HepG2 (cell line): ENCODE measurements around the gene USP15. TPM values are rescaled to one million over a fixed set of nuclear protein-coding genes. Genes with fewer than 3 reads are reported as not detected.

Experiments used
- CAMTA2 ChIP-seq: sonication (generic); formaldehyde crosslinking; IDR thresholded peaks from 2 replicates; pipeline ENCODE4 v1.4.0; 2020; ENCODE audit warnings: mild to moderate bottlenecking, missing genetic modification reagents, borderline replicate concordance
- CENPX ChIP-seq: sonication (generic); formaldehyde crosslinking; IDR thresholded peaks from 2 replicates; pipeline ENCODE4 v1.9.0; 2021; ENCODE audit warnings: mild to moderate bottlenecking, missing genetic modification reagents, moderate library complexity
- HMG20B ChIP-seq: conservative IDR thresholded peaks from 2 replicates; pipeline ENCODE4 v1.6.1; 2016; ENCODE audit warnings: missing genetic modification reagents, missing compliant biosample characterization
- KAT7 ChIP-seq: IDR thresholded peaks from 2 replicates; pipeline ENCODE4 v1.6.1; 2018; ENCODE audit warnings: borderline replicate concordance, missing compliant biosample characterization
- POLR2G ChIP-seq: fragments of 200-400 bp; formaldehyde crosslinking; IDR thresholded peaks from 2 replicates; pipeline ENCODE4 v1.6.1; 2018; ENCODE audit warnings: mild to moderate bottlenecking, low read depth, low read length, moderate library complexity
- SNAPC4 ChIP-seq: sonication (generic); formaldehyde crosslinking; IDR thresholded peaks from 2 replicates; pipeline ENCODE4 v1.4.0; 2020; ENCODE audit warnings: mild to moderate bottlenecking, missing genetic modification reagents
- SP2 ChIP-seq: sonication (generic); formaldehyde crosslinking; IDR thresholded peaks from 2 replicates; pipeline ENCODE4 v1.5.1; 2020; ENCODE audit warnings: mild to moderate bottlenecking, missing genetic modification reagents
- TAF1 ChIP-seq: sonication (generic); formaldehyde crosslinking; IDR thresholded peaks from 2 replicates; pipeline ENCODE4 v1.4.0; 2020; ENCODE audit warnings: missing genetic modification reagents
- TCF7L2 ChIP-seq: IDR thresholded peaks from 2 replicates; pipeline ENCODE4 v1.6.1; 2011; ENCODE audit warnings: mild to moderate bottlenecking, low read depth, low read length, moderate library complexity
- THAP7 ChIP-seq: sonication (generic); formaldehyde crosslinking; IDR thresholded peaks from 2 replicates; pipeline ENCODE4 v1.8.1; 2023; ENCODE audit warnings: mild to moderate bottlenecking, missing genetic modification reagents
- ZNF224 ChIP-seq: sonication (generic); formaldehyde crosslinking; IDR thresholded peaks from 2 replicates; pipeline ENCODE4 v1.5.0; 2020; ENCODE audit warnings: mild to moderate bottlenecking, missing genetic modification reagents
- ZNF331 ChIP-seq: sonication (generic); formaldehyde crosslinking; IDR thresholded peaks from 2 replicates; pipeline ENCODE4 v1.4.0; 2020; ENCODE audit warnings: missing genetic modification reagents
- ZNF367 ChIP-seq: sonication (generic); formaldehyde crosslinking; IDR thresholded peaks from 2 replicates; pipeline ENCODE4 v1.4.0; 2020; ENCODE audit warnings: missing genetic modification reagents, borderline replicate concordance
- ZNF431 ChIP-seq: sonication (generic); formaldehyde crosslinking; IDR thresholded peaks from 2 replicates; pipeline ENCODE4 v1.9.0; 2022; ENCODE audit warnings: missing genetic modification reagents, low read depth, mild to moderate bottlenecking, borderline replicate concordance
- ZNF432 ChIP-seq: sonication (generic); formaldehyde crosslinking; IDR thresholded peaks from 2 replicates; pipeline ENCODE4 v1.5.0; 2020; ENCODE audit warnings: missing genetic modification reagents, mild to moderate bottlenecking, borderline replicate concordance
- ZNF788 ChIP-seq: sonication (generic); formaldehyde crosslinking; IDR thresholded peaks from 2 replicates; pipeline ENCODE4 v1.5.0; 2020; ENCODE audit warnings: mild to moderate bottlenecking, missing genetic modification reagents, borderline replicate concordance
- polyA plus RNA-seq, 8 experiments: library from polyadenylated mRNA; depleted of rRNA in 3 of 8; stranded (reverse) in 7 of 8; unstranded in 1 of 8; fragments of >200 nt; fragmentation: Illumina TruSeq in 4 of 8; extraction: Trizol in 4 of 8; gene quantifications; 2 replicates each; pipeline versions ENCODE4 v1.2.1 to v1.2.3, GENCODE V29; 2011 to 2016; ENCODE audit warnings: low read depth in 4 of 8, missing spikeins in 1 of 8, mixed read lengths in 1 of 8; ENCODE audit not compliant: insufficient read depth in 1 of 8
- total RNA-seq, 5 experiments: library from RNA; depleted of rRNA; stranded (reverse); fragments of >200 nt; fragmentation: Illumina TruSeq; extraction: Trizol; gene quantifications; 2 replicates each; pipeline ENCODE4 v1.2.3, GENCODE V29; 2016; ENCODE audit warnings: low read depth in 1 of 5
- TF ChIP-seq, protein P1 (sequence below): sonication (generic); formaldehyde crosslinking; IDR thresholded peaks from 2 replicates; pipeline ENCODE4 v1.5.1; 2020; ENCODE audit warnings: missing genetic modification reagents, mild to moderate bottlenecking, borderline replicate concordance
- TF ChIP-seq, protein P2 (sequence below): sonication (generic); formaldehyde crosslinking; IDR thresholded peaks from 2 replicates; pipeline ENCODE4 v1.5.0; 2020; ENCODE audit warnings: mild to moderate bottlenecking, missing genetic modification reagents, moderate library complexity
- TF ChIP-seq, protein P3 (sequence below): sonication (generic); formaldehyde crosslinking; IDR thresholded peaks from 2 replicates; pipeline ENCODE4 v1.8.0; 2022; ENCODE audit warnings: missing genetic modification reagents, mild to moderate bottlenecking, borderline replicate concordance

The USP15 gene
- total and polyA plus RNA-seq, 2 of the 13 experiments (the other 11 are each of a cell fraction or from before 2014, with no cell fraction given): 17.3 to 51.7 TPM

GRCh38 chr12:62435303-62436163 lies 175.3 kb downstream of the USP15 start (continued):
- no peak for TF ChIP-seq SNAPC4 (CRISPR knock-in tag)
- TF ChIP-seq THAP7 (CRISPR knock-in tag): no peak
- no peak for TF ChIP-seq ZNF432
- no peak for TF ChIP-seq HMG20B (CRISPR knock-in tag)
- no peak for TF ChIP-seq POLR2G
- no peak for TF ChIP-seq SP2 (CRISPR knock-in tag)
- no peak for TF ChIP-seq KAT7 (CRISPR knock-in tag)
- no peak for TF ChIP-seq ZNF224 (CRISPR knock-in tag)
- 0 out of 2 replicates have a peak, but pooled peaks have one; percentile 20 for TF ChIP-seq ZNF331
- TF ChIP-seq CAMTA2 (CRISPR knock-in tag): no peak; the same call in 1 of the 2 replicates
- TF ChIP-seq ZNF788 (CRISPR knock-in tag): peak; percentile 18; the same call in 1 of the 2 replicates
- TF ChIP-seq, protein P1, sequence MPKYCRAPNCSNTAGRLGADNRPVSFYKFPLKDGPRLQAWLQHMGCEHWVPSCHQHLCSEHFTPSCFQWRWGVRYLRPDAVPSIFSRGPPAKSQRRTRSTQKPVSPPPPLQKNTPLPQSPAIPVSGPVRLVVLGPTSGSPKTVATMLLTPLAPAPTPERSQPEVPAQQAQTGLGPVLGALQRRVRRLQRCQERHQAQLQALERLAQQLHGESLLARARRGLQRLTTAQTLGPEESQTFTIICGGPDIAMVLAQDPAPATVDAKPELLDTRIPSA (CRISPR knock-in tag): no peak
- no peak for TF ChIP-seq TCF7L2
- TF ChIP-seq ZNF367: no peak
- TF ChIP-seq, protein P2, sequence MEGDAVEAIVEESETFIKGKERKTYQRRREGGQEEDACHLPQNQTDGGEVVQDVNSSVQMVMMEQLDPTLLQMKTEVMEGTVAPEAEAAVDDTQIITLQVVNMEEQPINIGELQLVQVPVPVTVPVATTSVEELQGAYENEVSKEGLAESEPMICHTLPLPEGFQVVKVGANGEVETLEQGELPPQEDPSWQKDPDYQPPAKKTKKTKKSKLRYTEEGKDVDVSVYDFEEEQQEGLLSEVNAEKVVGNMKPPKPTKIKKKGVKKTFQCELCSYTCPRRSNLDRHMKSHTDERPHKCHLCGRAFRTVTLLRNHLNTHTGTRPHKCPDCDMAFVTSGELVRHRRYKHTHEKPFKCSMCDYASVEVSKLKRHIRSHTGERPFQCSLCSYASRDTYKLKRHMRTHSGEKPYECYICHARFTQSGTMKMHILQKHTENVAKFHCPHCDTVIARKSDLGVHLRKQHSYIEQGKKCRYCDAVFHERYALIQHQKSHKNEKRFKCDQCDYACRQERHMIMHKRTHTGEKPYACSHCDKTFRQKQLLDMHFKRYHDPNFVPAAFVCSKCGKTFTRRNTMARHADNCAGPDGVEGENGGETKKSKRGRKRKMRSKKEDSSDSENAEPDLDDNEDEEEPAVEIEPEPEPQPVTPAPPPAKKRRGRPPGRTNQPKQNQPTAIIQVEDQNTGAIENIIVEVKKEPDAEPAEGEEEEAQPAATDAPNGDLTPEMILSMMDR (CRISPR knock-in tag): peak; percentile 63
- TF ChIP-seq CENPX: no peak
- no peak for TF ChIP-seq TAF1
- TF ChIP-seq ZNF431: no peak
- TF ChIP-seq, protein P3, sequence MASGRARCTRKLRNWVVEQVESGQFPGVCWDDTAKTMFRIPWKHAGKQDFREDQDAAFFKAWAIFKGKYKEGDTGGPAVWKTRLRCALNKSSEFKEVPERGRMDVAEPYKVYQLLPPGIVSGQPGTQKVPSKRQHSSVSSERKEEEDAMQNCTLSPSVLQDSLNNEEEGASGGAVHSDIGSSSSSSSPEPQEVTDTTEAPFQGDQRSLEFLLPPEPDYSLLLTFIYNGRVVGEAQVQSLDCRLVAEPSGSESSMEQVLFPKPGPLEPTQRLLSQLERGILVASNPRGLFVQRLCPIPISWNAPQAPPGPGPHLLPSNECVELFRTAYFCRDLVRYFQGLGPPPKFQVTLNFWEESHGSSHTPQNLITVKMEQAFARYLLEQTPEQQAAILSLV (CRISPR knock-in tag): no peak
